HEK293 (cell line): ENCODE data around the gene HEATR9.

Experiments
- BCL11B ChIP-seq: fragments of 450-650 bp; formaldehyde crosslinking; IDR thresholded peaks from 2 replicates; pipeline ENCODE4 v1.5.1; 2016; ENCODE audit warnings: low read depth, missing biosample characterization, missing genetic modification characterization
- PRDM1 ChIP-seq: fragments of 450-650 bp; formaldehyde crosslinking; IDR thresholded peaks from 2 replicates; pipeline ENCODE4; 2016; ENCODE audit warnings: missing biosample characterization, missing genetic modification characterization
- ZNF274 ChIP-seq, 2 experiments: fragments of 200-500 bp in 1 of 2; fragments of 450-650 bp in 1 of 2; sonication (Bioruptor generic) in 1 of 2; formaldehyde crosslinking in 1 of 2; IDR thresholded peaks; 2 replicates each; pipeline versions ENCODE4 v1.5.1 to v1.6.1; 2014 to 2016; ENCODE audit warnings: borderline replicate concordance in 1 of 2, inconsistent platforms in 1 of 2, low read length in 1 of 2, missing biosample characterization in 1 of 2, missing genetic modification characterization in 1 of 2

- TF ChIP-seq BCL11B (tag by site-specific recombination) (no peak), ZNF274 (IDR thresholded peaks at IDR 0.05; ENCODE audit: low read length) (no peak), ZNF274 (tag by site-specific recombination; IDR thresholded peaks at IDR 0.05; ENCODE audit: borderline replicate concordance) (no peak), PRDM1 (tag by site-specific recombination) (no peak)
These were observed 49.2 kb downstream of the HEATR9 start for GRCh38 chr17:35819455-35819854.
